Right cardiac atrium (tissue), 5 donors: Measurements from ENCODE around the gene BAX. TPM values are rescaled to one million over a fixed set of nuclear protein-coding genes. Genes with fewer than 3 reads are reported as not detected.

Source experiments
- ATAC-seq, 2 donors: fragments of 200-7000 bp; cut with Tn5 transposase; one replicate each; pipeline versions ENCODE4 v1.8.0 to v1.9.1; 2020; ENCODE audit warnings: moderate library complexity in 2 of 2, mild to moderate bottlenecking in 1 of 2
- DNase-seq, 3 donors: peaks; one replicate each; pipeline ENCODE4 v3.0.0-alpha.2; 2020
- H3K27ac ChIP-seq: one replicate; pipeline ENCODE4 v1.5.1; 2013; ENCODE audit warnings: mild to moderate bottlenecking, low read length, control low read depth, moderate library complexity
- H3K27me3 ChIP-seq: one replicate; pipeline ENCODE4 v1.6.1; 2013; ENCODE audit not compliant: control insufficient read depth, insufficient read depth
- H3K4me1 ChIP-seq: one replicate; pipeline ENCODE4 v1.6.1; 2013; ENCODE audit warnings: low read length; ENCODE audit not compliant: control insufficient read depth, insufficient read depth
- H3K4me3 ChIP-seq: one replicate; pipeline ENCODE4 v1.5.1; 2013; ENCODE audit warnings: low read length, control low read depth
- H3K9me3 ChIP-seq: one replicate; pipeline ENCODE4 v1.6.1; 2013; ENCODE audit warnings: low read length; ENCODE audit not compliant: control insufficient read depth
- WGBS: extraction: QIAGEN DNeasy Blood & Tissue Kit; methylation state at CpG from one replicate; pipeline ENCODE4 v1.1.7; 2013; 5-methylcytosine and 5-hydroxymethylcytosine counted together
- intact Hi-C, 4 donors: fragments of 100-400 bp; cut with DNase I; formaldehyde crosslinking; loops; one replicate each; pipeline versions ENCODE4 v1.11.0 to v1.14.0; 2022 to 2023
- polyA plus RNA-seq: library from polyadenylated mRNA; stranded (reverse); fragments of 200-250 nt; gene quantifications from one replicate; pipeline ENCODE4 v1.2.3, GENCODE V29; 2013
- total RNA-seq, 4 donors: library from RNA; stranded (reverse); fragmentation: NEBNext Ultra II Directional; extraction: Animal tissue kit (Norgen Biotek cat#: 25700); gene quantifications; one replicate each; pipeline ENCODE4 v1.2.1, GENCODE V29; 2021
- donor health status: healthy with polysubstance abuse.
- donor health status: DM: no; HTN: yes; CAD: no.
- donor health status: DM: no; HTN: no; CAD: no.
- donor health status: DM: no; HTN: yes; CAD: no; lungs with severe emphysema.
- donor health status: DM: yes; HTN: yes; CAD: no.

Gene BAX
- total and polyA plus RNA-seq, 5 donors: 23.8 to 34.6 (median 26.6) TPM

DNA sequence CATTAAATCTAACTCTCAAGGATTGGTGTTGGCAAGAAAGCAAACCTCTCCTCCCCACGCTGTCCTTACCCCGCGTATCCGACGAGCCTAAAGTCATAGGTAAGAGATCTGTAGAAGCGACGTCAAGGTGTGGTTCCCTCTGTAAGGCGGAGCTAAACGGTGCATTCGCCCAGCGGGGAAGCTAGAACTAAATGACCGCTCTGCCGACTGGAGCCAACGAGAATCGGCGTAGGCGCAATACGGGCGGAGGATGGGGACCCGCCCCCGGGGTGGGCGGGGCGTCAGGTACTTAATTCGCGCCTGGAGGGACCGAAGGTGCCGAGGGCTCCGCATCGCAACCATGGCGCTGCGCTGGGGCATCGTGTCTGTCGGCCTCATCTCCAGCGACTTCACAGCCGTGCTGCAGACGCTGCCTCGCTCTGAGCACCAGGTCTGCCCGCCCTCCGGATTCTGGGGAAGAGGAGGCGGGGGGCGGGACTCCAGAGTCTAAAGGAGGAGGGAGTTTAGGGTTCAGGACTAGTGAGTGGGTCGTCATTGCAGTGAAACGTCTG, 21.2 kb upstream of the BAX start, which contains the start of gene DHDH:
Gene DHDH (plus strand): TSS at position 318 of the 551 bp plus-strand sequence. CDS start 23 bp downstream, at position 341.
- under 1% methylated on average over 43 of the region's 43 CpGs for WGBS
- H3K27me3 ChIP-seq: no peaks in the 10 kb centered on the region
- ATAC-seq (peak; percentile 86 to 88), DNase-seq (peak; percentile 70 to 88 (median 87))
- peak within 1 kb of the TSS; percentile 28 for H3K4me3 ChIP-seq
- intact Hi-C loops: no loop called here
- no peak within 1 kb of the TSS for H3K27ac ChIP-seq
- no peaks in the 10 kb centered on the region for H3K4me1 ChIP-seq
- H3K9me3 ChIP-seq: no peaks in the 10 kb centered on the region

DNA sequence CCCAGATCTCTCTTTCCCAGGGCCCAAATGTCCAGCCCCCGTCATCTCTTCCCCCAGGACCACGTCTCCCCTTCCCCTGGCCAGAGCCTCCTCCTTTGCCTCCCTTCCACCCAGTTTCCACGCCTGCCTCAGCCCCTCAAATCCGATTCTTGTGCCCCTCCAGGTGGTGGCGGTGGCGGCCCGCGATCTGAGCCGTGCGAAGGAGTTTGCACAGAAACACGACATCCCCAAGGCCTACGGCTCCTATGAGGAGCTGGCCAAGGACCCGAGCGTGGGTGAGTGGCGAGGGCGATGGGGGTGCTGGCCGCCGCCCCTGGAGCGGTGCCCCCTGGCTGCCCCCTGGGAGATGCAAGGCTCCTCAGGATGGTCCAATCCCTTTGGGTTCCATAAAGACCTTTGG, 19.8 kb upstream of the BAX start:
- peak in 1 of 3 donors; percentile 37 for DNase-seq
- H3K4me1 ChIP-seq: no peaks in the 10 kb centered on the region
- H3K4me3 ChIP-seq: no peak overlapping the region
- no peak for ATAC-seq
- no peaks in the 10 kb centered on the region for H3K9me3 ChIP-seq
- no peaks in the 10 kb centered on the region for H3K27me3 ChIP-seq
- WGBS: 80% methylated on average over 19 of the region's 19 CpGs
- H3K27ac ChIP-seq: no peak overlapping the region
- intact Hi-C loops: no loop called here

DNA sequence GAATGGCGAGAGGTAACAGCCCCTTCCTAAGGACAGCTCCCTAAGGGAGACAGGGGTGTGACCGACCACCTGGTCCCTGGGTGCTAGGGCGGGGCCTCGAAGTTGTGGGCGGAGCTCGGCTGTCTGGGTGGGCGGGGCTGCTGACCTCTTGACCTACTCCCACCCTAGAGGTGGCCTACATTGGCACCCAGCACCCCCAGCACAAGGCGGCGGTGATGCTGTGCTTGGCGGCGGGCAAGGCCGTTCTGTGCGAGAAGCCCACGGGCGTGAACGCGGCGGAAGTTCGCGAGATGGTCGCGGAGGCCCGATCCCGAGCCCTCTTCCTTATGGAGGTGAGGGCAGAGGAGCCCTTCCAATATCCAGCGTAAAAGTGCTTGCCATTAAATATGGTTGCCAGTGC, 18.8 kb upstream of the BAX start:
- Histone ChIP-seq H3K9me3 (no peaks in the 10 kb centered on the region), H3K4me3 (no peak overlapping the region), H3K27me3 (no peaks in the 10 kb centered on the region), H3K4me1 (no peaks in the 10 kb centered on the region), H3K27ac (no peak overlapping the region)
- 96% methylated on average over 25 of the region's 25 CpGs for WGBS
- peak in 2 of 3 donors; percentile 58 to 65 for DNase-seq
- intact Hi-C loops: no loop called here
- ATAC-seq: peak in 1 of 2 donors; percentile 5

DNA sequence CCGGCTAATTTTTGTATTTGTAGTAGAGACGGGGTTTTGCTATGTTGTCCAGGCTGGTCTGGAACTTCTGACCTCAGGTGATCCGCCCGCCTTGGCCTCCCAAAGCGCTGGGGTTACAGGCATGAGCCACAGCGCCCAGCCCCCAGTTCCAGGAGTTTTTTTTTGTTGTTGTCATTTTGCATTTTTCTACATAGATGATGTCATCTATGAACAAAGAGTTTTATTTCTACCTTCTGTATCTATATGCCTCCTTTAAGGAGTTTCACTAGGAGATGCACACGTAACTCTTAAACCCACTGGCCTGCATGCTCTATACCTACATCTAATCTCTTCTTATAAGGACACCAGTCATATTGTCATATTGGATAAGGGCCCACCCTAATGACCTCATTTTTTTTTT, 16.4 kb upstream of the BAX start:
- Histone ChIP-seq H3K27me3 (no peaks in the 10 kb centered on the region), H3K27ac (no peak overlapping the region), H3K4me1 (no peaks in the 10 kb centered on the region), H3K9me3 (no peaks in the 10 kb centered on the region), H3K4me3 (no peak overlapping the region)
- ATAC-seq (no peak), DNase-seq (no peak)
- intact Hi-C loops: no loop called here
- 80% methylated on average over 7 of the region's 7 CpGs for WGBS

DNA sequence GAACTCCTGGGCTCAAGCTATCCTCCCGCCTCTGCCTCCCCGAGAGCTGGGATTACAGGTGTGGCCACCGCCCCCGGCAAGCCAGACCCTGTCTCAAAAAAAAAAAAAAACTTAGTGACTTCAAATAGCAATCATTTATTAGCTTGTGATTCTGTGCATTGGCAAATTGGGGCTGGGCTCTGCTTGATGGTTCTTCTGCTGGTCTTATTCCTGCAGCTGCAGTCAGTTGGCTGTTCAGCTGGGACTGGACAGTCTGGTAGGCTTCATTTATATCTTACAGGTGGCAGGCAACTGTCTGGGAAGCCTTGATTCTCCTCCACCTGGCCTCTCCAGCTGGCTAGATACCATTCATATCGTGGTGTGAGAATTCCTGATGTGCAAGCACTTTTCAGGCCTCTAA, 13.8 kb upstream of the BAX start:
- no peaks in the 10 kb centered on the region for H3K27me3 ChIP-seq
- intact Hi-C loops: no loop called here
- ATAC-seq: no peak
- no peak overlapping the region for H3K4me3 ChIP-seq
- no peak overlapping the region for H3K27ac ChIP-seq
- DNase-seq: no peak
- 96% methylated on average over 5 of the region's 5 CpGs for WGBS
- no peaks in the 10 kb centered on the region for H3K4me1 ChIP-seq
- H3K9me3 ChIP-seq: no peaks in the 10 kb centered on the region

DNA sequence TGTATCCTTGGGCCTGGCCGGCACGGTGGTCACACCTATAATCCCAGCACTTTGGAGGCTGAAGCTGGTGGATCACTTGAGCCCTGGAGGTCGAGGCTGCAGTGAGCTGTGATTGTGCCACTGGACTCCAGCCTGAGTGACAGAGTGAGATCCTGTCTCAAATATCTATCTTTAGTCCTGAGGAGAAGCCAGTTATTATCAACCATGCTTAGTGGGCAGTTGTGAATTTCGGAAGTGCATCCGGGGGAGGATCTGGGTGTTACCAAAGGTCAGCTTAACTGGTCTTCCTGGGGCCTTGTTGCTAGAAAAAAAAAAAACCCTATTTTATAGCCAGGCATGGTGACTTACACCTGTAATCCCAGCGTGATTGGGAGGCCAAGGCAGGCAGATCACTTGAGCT, 11.6 kb upstream of the BAX start:
- H3K4me1 ChIP-seq: no peaks in the 10 kb centered on the region
- no peaks in the 10 kb centered on the region for H3K27me3 ChIP-seq
- no peak for ATAC-seq
- peak in 1 of 3 donors; percentile 23 for DNase-seq
- no peak overlapping the region for H3K27ac ChIP-seq
- H3K9me3 ChIP-seq: no peaks in the 10 kb centered on the region
- intact Hi-C loops: no loop called here
- WGBS: 67% methylated on average over 6 of the region's 6 CpGs
- H3K4me3 ChIP-seq: no peak overlapping the region

DNA sequence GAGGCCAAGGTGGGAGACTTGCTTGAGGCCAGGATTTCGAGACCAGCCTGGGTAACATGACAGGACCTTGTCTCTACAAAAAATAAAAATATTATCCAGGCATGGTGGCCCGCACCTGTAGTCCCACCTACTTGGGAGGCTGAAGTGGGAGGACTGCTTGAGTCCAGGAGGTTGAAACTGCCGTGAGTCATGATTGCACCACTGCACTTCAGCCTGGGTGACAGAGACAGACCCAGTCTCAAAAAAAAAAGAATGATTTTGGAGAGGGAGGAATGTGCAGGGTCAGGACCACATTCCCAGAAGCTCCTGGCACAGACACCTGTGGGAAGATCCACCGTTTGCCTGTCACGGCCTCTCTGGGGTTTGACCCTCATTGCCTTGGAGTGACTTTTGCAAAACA, 9.3 kb upstream of the BAX start:
- 87% methylated on average over 5 of the region's 5 CpGs for WGBS
- ATAC-seq: no peak

DNA sequence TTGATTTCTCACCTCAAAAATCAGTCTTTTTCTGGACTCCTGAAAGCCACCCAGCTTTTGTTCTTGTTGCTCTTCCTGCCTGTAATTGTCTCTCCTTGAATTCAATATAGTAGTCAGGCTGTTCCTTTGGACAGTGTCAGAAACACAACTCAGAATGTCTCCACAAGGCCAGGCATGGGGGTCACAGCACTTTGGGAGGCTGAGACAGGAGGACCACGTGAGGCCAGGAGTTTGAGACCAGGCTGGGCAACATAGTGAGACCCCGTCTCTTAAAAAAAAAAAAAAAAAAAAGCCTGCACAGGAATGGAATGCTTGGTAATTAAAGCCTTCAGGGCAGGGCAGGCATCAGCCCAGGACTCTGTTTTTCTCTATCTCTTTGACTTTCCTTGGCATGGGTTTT, 8.9 kb upstream of the BAX start:
- Histone ChIP-seq H3K27ac (no peak overlapping the region), H3K4me1 (no peaks in the 10 kb centered on the region), H3K4me3 (no peak overlapping the region), H3K9me3 (no peaks in the 10 kb centered on the region), H3K27me3 (no peaks in the 10 kb centered on the region)
- DNase-seq: peak in 1 of 3 donors; percentile 5
- no peak for ATAC-seq
- WGBS: 92% methylated on average over 2 of the region's 2 CpGs
- intact Hi-C loops: no loop called here

More for the DNA sequence above, 9.3 kb upstream of the BAX start:
- Histone ChIP-seq H3K9me3 (no peaks in the 10 kb centered on the region), H3K27me3 (no peaks in the 10 kb centered on the region), H3K4me1 (no peaks in the 10 kb centered on the region), H3K27ac (no peak overlapping the region), H3K4me3 (no peak overlapping the region)
- peak in 1 of 3 donors; percentile 11 for DNase-seq
- intact Hi-C loops: no loop called here

DNA sequence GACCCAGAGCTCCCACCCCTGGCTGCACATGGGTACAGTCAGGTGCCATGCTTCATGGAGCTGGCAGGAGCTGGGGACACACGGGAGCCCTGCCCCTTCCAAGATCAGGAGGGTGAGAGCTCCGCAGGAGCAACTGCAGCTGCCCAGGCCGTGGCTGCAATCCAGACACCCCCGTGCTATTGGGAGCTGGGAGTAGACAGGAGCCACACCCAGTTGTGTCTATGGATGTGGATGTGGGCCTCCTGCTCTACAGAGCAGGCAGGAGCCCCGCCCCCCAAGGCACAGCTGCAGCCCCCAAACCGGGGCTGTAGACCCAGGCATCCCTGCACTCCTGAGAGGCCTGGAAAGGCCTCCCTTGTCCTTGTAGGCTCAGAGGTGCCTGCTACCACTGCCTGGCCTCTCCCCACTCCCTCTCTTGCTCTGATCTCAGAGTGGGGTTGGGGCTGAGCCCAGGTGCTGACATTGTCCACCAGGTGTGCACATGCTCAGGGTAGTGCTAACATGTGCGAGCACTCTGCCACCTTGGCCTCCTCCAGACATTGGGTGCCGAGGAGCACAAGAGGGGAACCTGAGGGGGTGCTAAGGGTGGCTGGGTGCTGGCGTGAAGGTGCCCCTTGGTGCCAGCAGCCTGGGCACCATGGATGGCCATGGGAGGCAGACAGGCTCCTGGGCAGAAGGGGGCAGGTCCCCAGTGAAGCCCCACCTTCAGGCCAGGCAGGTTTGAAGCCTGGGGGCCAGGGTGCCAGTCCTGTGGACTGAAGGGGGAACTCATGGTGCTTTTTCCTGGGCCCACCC, 8.0 kb upstream of the BAX start:
- Histone ChIP-seq H3K27me3 (no peaks in the 10 kb centered on the region), H3K4me1 (no peaks in the 10 kb centered on the region), H3K27ac (no peak overlapping the region), H3K9me3 (no peaks in the 10 kb centered on the region), H3K4me3 (no peak overlapping the region)
- DNase-seq (no peak), ATAC-seq (peak in 1 of 2 donors; percentile 5)
- intact Hi-C loops: no loop called here
- WGBS: 73% methylated on average over 9 of the region's 9 CpGs

DNA sequence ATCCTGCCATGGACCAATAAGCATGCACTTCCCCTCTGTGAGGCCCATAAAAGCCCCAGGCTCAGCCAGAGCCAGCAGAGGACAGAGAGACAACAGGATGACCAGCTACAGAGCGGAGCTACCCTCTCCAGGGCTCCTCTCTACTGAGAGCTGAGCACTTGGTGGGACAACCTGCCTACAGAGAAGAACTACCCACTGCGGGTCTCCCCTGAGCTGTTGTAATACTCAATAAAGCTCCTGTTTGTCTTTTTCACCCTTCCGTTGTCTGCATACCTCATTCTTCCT, 7.5 kb upstream of the BAX start:
- H3K9me3 ChIP-seq: no peaks in the 10 kb centered on the region
- WGBS: 98% methylated on average over 3 of the region's 3 CpGs
- H3K27ac ChIP-seq: no peak overlapping the region
- no peak overlapping the region for H3K4me3 ChIP-seq
- H3K27me3 ChIP-seq: no peaks in the 10 kb centered on the region
- DNase-seq: peak in 1 of 3 donors; percentile 9
- ATAC-seq: no peak
- no peaks in the 10 kb centered on the region for H3K4me1 ChIP-seq
- intact Hi-C loops: no loop called here

DNA sequence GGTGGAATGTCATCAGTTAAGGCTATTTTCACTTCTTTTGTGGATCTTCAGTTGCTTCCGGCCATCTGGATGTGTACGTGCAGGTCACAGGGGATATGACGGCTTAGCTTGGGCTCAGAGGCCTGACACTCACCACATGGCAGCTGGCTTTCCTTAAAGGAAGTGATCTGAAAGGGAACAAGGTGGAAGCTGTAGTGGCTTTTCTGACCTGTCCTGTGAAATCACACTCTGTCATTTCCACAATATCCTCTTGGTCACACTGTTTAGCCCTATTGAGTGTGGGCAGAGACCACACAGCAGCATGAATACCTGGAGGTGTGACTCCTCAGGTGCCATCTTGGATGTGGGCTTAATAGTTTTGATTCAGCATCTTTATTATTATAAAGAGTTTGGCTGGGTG, 4.5 kb upstream of the BAX start:
- Histone ChIP-seq H3K9me3 (no peaks in the 10 kb centered on the region), H3K27me3 (no peaks in the 10 kb centered on the region), H3K4me1 (no peaks in the 10 kb centered on the region), H3K4me3 (no peak overlapping the region), H3K27ac (no peak overlapping the region)
- no peak for ATAC-seq
- intact Hi-C loops: loop anchor here in 2 of 4 donors (5.0 to 10.0 kb wide), 2 partner anchors 45 to 48 kb away; partner anchors contain the start of gene NUCB1 (in 2 of the 2)
- 45% methylated on average over 3 of the region's 3 CpGs for WGBS
- peak in 1 of 3 donors; percentile 14 for DNase-seq
